Hepatocyte (in vitro differentiated cells): ENCODE measurements around the gene GABBR2.
"Not testable (repeated sequence)": the region's sequence is repeated elsewhere in the genome, so short reads cannot be mapped to it uniquely, and the experiment has no call there.

ENCODE experiments used
- CTCF ChIP-seq: fragments of 200-600 bp; sonication (generic); IDR thresholded peaks from 2 replicates; pipeline ENCODE4 v1.5.1; 2016; ENCODE audit warnings: antibody characterized with exemption, mild to moderate bottlenecking; ENCODE audit not compliant: poor library complexity
- EZH2 ChIP-seq: fragments of 200-600 bp; sonication (generic); IDR thresholded peaks from 2 replicates; pipeline ENCODE4 v1.6.1; 2016; ENCODE audit warnings: antibody characterized with exemption, mild to moderate bottlenecking, borderline replicate concordance

DNA sequence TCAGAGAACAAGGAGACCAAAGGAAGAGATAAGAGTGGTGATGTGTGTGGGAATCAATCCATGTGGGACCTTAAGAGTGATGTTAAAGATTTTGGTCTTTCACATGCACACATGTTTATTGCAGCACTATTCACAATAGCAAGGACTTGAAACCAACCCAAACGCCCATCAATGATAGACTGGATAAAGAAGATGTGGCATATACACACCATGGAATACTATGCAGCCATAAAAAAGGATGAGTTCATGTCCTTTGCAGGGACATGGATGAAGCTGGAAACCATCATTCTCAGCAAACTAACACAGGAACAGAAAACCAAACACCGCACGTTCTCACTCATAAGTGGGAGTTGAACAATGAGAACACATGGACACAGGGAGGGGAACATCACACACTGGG lies 53.3 kb downstream of the GABBR2 start:
- TF ChIP-seq CTCF, EZH2: not testable (repeated sequence)
